ENCODE results near the gene CCDC18. TPM values are rescaled to one million over a fixed set of nuclear protein-coding genes. Genes with fewer than 3 reads are reported as not detected.
"Not testable (repeated sequence)": the region's sequence is repeated elsewhere in the genome, so short reads cannot be mapped to it uniquely, and the experiment has no call there.

The CCDC18 gene
- total RNA-seq, 1 donor = 6.2 TPM

DNA sequence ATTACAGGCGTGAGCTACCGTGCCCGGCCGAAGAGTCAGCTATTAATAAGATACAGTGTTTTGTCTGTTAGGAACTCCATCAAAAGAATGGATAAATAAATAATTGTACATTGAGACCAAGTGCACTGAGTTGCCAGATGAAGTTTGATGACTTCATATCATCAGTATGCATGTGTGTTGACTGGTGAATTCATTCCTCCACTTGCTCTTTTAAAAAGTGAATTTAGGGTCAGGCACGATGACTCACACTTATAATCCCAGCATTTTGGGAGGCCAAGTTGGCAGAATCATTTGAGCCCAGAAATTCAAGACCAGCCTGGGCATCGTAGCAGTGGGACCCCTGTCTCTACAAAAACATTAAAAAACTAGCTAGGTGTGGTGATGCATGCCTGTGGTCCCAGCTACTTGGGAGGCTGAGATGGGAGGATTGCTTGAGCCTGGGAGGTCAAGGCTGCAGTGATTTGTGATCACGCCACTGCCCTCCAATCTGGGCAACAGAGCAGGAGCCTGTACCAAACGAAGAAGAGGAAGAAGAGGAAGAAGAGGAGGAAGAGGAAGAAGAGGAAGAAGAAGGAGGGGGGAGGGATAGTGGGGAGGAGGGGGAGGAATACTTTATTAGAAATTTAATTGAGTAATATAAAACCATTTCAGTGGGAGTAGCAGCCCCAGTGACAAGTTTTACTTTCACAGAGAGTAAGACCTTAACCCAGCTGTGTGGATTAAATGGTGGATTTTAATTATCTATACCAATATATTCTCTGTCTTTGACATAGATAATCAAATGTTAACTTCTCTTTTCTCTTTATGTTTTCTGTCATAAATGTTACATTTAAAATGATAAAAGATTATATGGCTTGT is 74.9 kb downstream of the CCDC18 start:
- no peaks in the 10 kb centered on the region for H4K20me1 ChIP-seq (ENCODE audit: insufficient read depth, low read length)
- TF ChIP-seq, protein P1, sequence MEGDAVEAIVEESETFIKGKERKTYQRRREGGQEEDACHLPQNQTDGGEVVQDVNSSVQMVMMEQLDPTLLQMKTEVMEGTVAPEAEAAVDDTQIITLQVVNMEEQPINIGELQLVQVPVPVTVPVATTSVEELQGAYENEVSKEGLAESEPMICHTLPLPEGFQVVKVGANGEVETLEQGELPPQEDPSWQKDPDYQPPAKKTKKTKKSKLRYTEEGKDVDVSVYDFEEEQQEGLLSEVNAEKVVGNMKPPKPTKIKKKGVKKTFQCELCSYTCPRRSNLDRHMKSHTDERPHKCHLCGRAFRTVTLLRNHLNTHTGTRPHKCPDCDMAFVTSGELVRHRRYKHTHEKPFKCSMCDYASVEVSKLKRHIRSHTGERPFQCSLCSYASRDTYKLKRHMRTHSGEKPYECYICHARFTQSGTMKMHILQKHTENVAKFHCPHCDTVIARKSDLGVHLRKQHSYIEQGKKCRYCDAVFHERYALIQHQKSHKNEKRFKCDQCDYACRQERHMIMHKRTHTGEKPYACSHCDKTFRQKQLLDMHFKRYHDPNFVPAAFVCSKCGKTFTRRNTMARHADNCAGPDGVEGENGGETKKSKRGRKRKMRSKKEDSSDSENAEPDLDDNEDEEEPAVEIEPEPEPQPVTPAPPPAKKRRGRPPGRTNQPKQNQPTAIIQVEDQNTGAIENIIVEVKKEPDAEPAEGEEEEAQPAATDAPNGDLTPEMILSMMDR (IDR thresholded peaks at IDR 0.05; ENCODE audit: extremely low read depth, low read depth, low read length) = no peak
- peak; percentile 62 for DNase-seq (ENCODE audit: insufficient read length, low spot score, missing footprints)
- peaks cover 2% of the 10 kb centered on the region for H3K79me2 ChIP-seq (ENCODE audit: insufficient read depth, low read length)
- H3K4me2 ChIP-seq (ENCODE audit: insufficient read depth, low read length) = peak overlapping the region; percentile 20
- H2AFZ ChIP-seq (ENCODE audit: low read length) = no peak overlapping the region
- H3K36me3 ChIP-seq (ENCODE audit: insufficient read depth, low read length) = peaks cover 9% of the 10 kb centered on the region
- H3K4me1 ChIP-seq (ENCODE audit: insufficient read depth, low read length) = peaks cover 3% of the 10 kb centered on the region
- H3K27me3 ChIP-seq (ENCODE audit: insufficient read depth, low read length) = no peaks in the 10 kb centered on the region
- no peak overlapping the region for H3K4me3 ChIP-seq (ENCODE audit: insufficient read depth, low read length)
- no peak overlapping the region for H3K27ac ChIP-seq (ENCODE audit: low read depth, low read length)
- no peaks in the 10 kb centered on the region for H3K9me3 ChIP-seq (ENCODE audit: low read depth, low read length)

DNA sequence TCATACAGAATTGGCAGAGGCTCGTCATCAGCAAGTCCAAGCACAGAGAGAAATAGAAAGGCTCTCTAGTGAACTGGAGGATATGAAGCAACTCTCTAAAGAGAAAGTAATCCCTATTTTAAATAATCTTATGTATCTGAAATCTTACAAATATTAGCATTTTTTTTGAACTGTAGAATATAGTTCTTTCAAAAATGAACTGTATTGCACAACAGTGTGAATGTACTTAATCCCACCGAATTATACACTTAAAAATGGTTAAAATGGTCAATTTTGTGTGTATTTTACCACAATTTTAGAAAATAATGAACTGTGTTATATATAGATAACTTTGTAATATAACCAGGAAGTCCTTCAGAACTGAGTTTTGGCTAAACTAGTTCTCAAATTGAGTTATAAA is 75.9 kb downstream of the CCDC18 start:
- DNase-seq (ENCODE audit: insufficient read length, low spot score, missing footprints) = no peak
- TF ChIP-seq, protein P1 (IDR thresholded peaks at IDR 0.05; ENCODE audit: extremely low read depth, low read depth, low read length) = no peak
- Histone ChIP-seq H3K27me3 (ENCODE audit: insufficient read depth, low read length) (no peaks in the 10 kb centered on the region), H3K4me1 (ENCODE audit: insufficient read depth, low read length) (peaks cover 3% of the 10 kb centered on the region), H3K4me3 (ENCODE audit: insufficient read depth, low read length) (no peak overlapping the region), H3K36me3 (ENCODE audit: insufficient read depth, low read length) (peaks cover 11% of the 10 kb centered on the region), H3K27ac (ENCODE audit: low read depth, low read length) (no peak overlapping the region), H3K4me2 (ENCODE audit: insufficient read depth, low read length) (no peak overlapping the region), H4K20me1 (ENCODE audit: insufficient read depth, low read length) (no peaks in the 10 kb centered on the region), H3K79me2 (ENCODE audit: insufficient read depth, low read length) (peaks cover 2% of the 10 kb centered on the region), H2AFZ (ENCODE audit: low read length) (no peak overlapping the region), H3K9me3 (ENCODE audit: low read depth, low read length) (no peaks in the 10 kb centered on the region)

DNA sequence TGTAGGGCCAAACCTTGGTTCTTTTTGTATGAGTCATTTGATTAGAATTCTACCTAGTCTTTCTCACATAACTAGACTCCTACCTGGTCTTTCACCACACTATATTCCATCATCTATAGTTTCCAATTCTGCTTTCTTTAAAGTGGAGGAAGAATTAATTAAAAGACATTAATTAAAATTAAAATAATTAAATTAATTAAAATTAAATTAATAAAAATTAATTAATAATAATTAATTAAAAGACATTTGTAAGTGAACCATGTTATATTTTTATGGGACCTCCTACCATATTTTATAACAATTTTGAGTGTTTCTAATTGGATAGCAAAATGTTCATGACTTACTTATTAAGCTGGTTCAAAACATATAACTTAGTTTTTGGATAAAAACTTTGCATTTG is 77.4 kb downstream of the CCDC18 start:
- H3K4me2 ChIP-seq (ENCODE audit: insufficient read depth, low read length) = no peak overlapping the region
- H3K4me3 ChIP-seq (ENCODE audit: insufficient read depth, low read length) = no peak overlapping the region
- DNase-seq (ENCODE audit: insufficient read length, low spot score, missing footprints) = no peak
- no peak overlapping the region for H2AFZ ChIP-seq (ENCODE audit: low read length)
- H3K36me3 ChIP-seq (ENCODE audit: insufficient read depth, low read length) = peaks cover 22% of the 10 kb centered on the region
- peaks cover 2% of the 10 kb centered on the region for H3K79me2 ChIP-seq (ENCODE audit: insufficient read depth, low read length)
- H3K27me3 ChIP-seq (ENCODE audit: insufficient read depth, low read length) = no peaks in the 10 kb centered on the region
- TF ChIP-seq, protein P1 (IDR thresholded peaks at IDR 0.05; ENCODE audit: extremely low read depth, low read depth, low read length) = no peak
- no peaks in the 10 kb centered on the region for H4K20me1 ChIP-seq (ENCODE audit: insufficient read depth, low read length)
- peaks cover 3% of the 10 kb centered on the region for H3K4me1 ChIP-seq (ENCODE audit: insufficient read depth, low read length)
- peaks cover 5% of the 10 kb centered on the region for H3K9me3 ChIP-seq (ENCODE audit: low read depth, low read length)
- no peak overlapping the region for H3K27ac ChIP-seq (ENCODE audit: low read depth, low read length)

- not testable (repeated sequence) for H3K4me2 ChIP-seq (ENCODE audit: insufficient read depth, low read length); H3K27me3 ChIP-seq (ENCODE audit: insufficient read depth, low read length); H2AFZ ChIP-seq (ENCODE audit: low read length); H3K9me3 ChIP-seq (ENCODE audit: low read depth, low read length); H3K4me3 ChIP-seq (ENCODE audit: insufficient read depth, low read length); H3K79me2 ChIP-seq (ENCODE audit: insufficient read depth, low read length); H3K27ac ChIP-seq (ENCODE audit: low read depth, low read length); DNase-seq (ENCODE audit: insufficient read length, low spot score, missing footprints); H4K20me1 ChIP-seq (ENCODE audit: insufficient read depth, low read length); H3K4me1 ChIP-seq (ENCODE audit: insufficient read depth, low read length)
- peaks cover 37% of the 10 kb centered on the region for H3K36me3 ChIP-seq (ENCODE audit: insufficient read depth, low read length)
Observed at GRCh38 chr1:93260726-93261125, 80.2 kb downstream of the CCDC18 start.
